ENCODE data around the gene ASPM. TPM values are rescaled to one million over a fixed set of nuclear protein-coding genes. Genes with fewer than 3 reads are reported as not detected.

The ASPM gene
- total and polyA plus RNA-seq, 9 of the 15 experiments (the other 6 are each of a cell fraction or from before 2014, with no cell fraction given), result 22.7 to 84.4 (median 46.4) TPM

DNA sequence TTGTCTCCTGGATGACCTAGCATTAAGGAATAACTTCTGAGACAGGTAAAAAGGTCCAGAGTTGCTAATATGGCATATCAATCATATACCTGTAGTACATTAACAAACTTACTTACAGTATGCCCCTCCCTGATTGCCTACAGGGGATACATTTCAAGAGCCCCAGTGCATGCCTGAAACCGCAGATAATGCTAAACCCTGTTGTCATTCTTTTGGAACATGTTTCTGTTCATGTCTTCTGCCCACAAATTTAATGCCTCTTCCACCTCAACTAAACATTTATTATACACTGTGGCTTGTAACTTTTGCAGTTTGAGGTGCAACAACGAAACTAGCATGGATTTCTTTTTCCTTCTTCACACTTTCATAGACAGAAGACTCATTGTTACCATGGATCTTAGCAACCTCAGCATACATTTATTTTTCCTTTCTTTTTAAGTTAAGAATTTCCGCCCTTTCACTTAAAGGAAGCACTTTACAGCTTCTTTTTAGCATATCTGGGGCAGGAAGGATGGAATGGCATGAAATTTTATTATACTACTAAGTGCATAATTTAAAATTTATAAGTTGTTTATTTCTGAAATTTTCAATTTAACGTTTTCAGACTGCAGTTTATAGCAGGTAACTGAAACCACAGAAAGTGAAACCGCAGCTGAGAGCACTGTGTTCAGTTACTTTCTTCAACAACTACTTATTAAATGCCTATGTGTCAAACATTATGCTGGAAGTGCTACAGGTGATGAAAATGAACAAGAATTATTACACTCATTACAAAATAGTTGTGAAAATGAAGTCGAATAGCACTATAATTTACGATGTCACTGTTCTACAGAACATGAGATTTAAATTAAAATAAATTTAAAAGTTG is 104.7 kb downstream of the ASPM start:
- no peak for DNase-seq (ENCODE audit: extremely low read depth in 1 of 4, low spot score in 3 of 4)
- under 1% methylated on average over 7 of the region's 7 CpGs for WGBS (ENCODE audit: insufficient coverage, low coverage, missing lambda C conversion rate)
- H3K79me2 ChIP-seq (ENCODE audit: control insufficient read depth, insufficient read depth, low read length), result no peaks in the 10 kb centered on the region
- no TSS peak for BruUV-seq (replicated peaks)
- CTCF ChIA-PET (ENCODE audit: low intra/inter-chr PET ratio), result no interaction called here
- intact Hi-C loops (cut with micrococcal nuclease) (no loop called here), in situ Hi-C loops (cut with MboI) (no loop called here)
- H3K4me2 ChIP-seq (ENCODE audit: insufficient read depth, low read length), result no peak overlapping the region
- no peak overlapping the region for H3K9ac ChIP-seq (ENCODE audit: insufficient read depth in 1 of 2, low read depth in 2 of 2, low read length in 2 of 2)
- H3K36me3 ChIP-seq (ENCODE audit: control insufficient read depth, insufficient read depth, low read length), result no peaks in the 10 kb centered on the region
- H3K9me3 ChIP-seq (replicated peaks; ENCODE audit: control insufficient read depth, insufficient read depth, low read depth, low read length), result no peaks in the 10 kb centered on the region; the same call in 1 of the 2 replicates
- no peak for FAIRE-seq
- no peaks in the 10 kb centered on the region for H4K20me1 ChIP-seq (replicated peaks; ENCODE audit: control insufficient read depth, insufficient read depth, low read length)
- no peaks in the 10 kb centered on the region for H3K4me1 ChIP-seq (replicated peaks in 1 of 2; ENCODE audit: control insufficient read depth in 2 of 2, insufficient read depth in 2 of 2, low read length in 2 of 2)
- no peak overlapping the region for H3K4me3 ChIP-seq
- H3K27me3 ChIP-seq (ENCODE audit: control insufficient read depth in 2 of 2, insufficient read depth in 2 of 2, low read length in 2 of 2), result no peaks in the 10 kb centered on the region
- POLR2A ChIA-PET, result no interaction called here
- ATAC-seq, result no peak
- H3K9me1 ChIP-seq (ENCODE audit: control insufficient read depth, insufficient read depth, low read length), result no peaks in the 10 kb centered on the region
- no peak overlapping the region for H2AFZ ChIP-seq (ENCODE audit: low read depth, low read length)
- H3K27ac ChIP-seq (ENCODE audit: extremely low read depth, low read depth, low read length), result no peak overlapping the region
- TF ChIP-seq, protein P1, sequence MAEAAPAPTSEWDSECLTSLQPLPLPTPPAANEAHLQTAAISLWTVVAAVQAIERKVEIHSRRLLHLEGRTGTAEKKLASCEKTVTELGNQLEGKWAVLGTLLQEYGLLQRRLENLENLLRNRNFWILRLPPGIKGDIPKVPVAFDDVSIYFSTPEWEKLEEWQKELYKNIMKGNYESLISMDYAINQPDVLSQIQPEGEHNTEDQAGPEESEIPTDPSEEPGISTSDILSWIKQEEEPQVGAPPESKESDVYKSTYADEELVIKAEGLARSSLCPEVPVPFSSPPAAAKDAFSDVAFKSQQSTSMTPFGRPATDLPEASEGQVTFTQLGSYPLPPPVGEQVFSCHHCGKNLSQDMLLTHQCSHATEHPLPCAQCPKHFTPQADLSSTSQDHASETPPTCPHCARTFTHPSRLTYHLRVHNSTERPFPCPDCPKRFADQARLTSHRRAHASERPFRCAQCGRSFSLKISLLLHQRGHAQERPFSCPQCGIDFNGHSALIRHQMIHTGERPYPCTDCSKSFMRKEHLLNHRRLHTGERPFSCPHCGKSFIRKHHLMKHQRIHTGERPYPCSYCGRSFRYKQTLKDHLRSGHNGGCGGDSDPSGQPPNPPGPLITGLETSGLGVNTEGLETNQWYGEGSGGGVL (CRISPR knock-in tag; IDR thresholded peaks at IDR 0.05), result no peak
- TF ChIP-seq, protein P2, sequence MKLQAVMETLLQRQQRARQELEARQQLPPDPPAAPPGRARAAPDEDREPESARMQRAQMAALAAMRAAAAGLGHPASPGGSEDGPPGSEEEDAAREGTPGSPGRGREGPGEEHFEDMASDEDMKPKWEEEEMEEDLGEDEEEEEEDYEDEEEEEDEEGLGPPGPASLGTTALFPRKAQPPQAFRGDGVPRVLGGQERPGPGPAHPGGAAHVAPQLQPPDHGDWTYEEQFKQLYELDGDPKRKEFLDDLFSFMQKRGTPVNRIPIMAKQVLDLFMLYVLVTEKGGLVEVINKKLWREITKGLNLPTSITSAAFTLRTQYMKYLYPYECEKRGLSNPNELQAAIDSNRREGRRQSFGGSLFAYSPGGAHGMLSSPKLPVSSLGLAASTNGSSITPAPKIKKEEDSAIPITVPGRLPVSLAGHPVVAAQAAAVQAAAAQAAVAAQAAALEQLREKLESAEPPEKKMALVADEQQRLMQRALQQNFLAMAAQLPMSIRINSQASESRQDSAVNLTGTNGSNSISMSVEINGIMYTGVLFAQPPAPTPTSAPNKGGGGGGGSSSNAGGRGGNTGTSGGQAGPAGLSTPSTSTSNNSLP (IDR thresholded peaks at IDR 0.05; ENCODE audit: borderline replicate concordance, low read depth, low read length), result no peak
- TF ChIP-seq RAD51 (IDR thresholded peaks at IDR 0.05; ENCODE audit: borderline replicate concordance, low read depth) (no peak), ZBTB7A (IDR thresholded peaks at IDR 0.05; ENCODE audit: borderline replicate concordance, control insufficient read depth, low read depth, low read length) (no peak), MAFG (tag; conservative IDR thresholded peaks at IDR 0.05) (no peak), HDAC8 (tag; IDR thresholded peaks at IDR 0.05) (no peak), NUFIP1 (IDR thresholded peaks at IDR 0.05; ENCODE audit: partially characterized antibody) (no peak), BACH1 (tag; IDR thresholded peaks at IDR 0.05) (no peak), ETS2 (tag; IDR thresholded peaks at IDR 0.05; ENCODE audit: borderline replicate concordance, poor library complexity, severe bottlenecking) (no peak), YBX1 (IDR thresholded peaks at IDR 0.05) (no peak), POLR3G (IDR thresholded peaks at IDR 0.05; ENCODE audit: extremely low read depth, insufficient read length, insufficient replicate concordance) (no peak), HDAC6 (IDR thresholded peaks at IDR 0.05; ENCODE audit: low read depth, low read length) (no peak), HCFC1 (IDR thresholded peaks at IDR 0.05; ENCODE audit: low read depth, low read length) (no peak), ZNF174 (CRISPR knock-in tag; IDR thresholded peaks at IDR 0.05) (no peak)
- TF ChIP-seq, protein P3, sequence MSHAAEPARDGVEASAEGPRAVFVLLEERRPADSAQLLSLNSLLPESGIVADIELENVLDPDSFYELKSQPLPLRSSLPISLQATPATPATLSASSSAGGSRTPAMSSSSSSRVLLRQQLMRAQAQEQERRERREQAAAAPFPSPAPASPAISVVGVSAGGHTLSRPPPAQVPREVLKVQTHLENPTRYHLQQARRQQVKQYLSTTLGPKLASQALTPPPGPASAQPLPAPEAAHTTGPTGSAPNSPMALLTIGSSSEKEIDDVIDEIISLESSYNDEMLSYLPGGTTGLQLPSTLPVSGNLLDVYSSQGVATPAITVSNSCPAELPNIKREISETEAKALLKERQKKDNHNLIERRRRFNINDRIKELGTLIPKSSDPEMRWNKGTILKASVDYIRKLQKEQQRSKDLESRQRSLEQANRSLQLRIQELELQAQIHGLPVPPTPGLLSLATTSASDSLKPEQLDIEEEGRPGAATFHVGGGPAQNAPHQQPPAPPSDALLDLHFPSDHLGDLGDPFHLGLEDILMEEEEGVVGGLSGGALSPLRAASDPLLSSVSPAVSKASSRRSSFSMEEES (CRISPR knock-in tag; IDR thresholded peaks at IDR 0.05), result no peak
